Stimulated activated CD8-positive, alpha-beta memory T cell treated with anti-CD3 and anti-CD28 coated beads, Interleukin-4, amount 100 ng/mL, for 4 hours (primary cell): ENCODE results near the gene SACM1L.

Experiments
- DNase-seq, 2 donors: peaks; one replicate each; pipeline ENCODE4 v3.0.0-alpha.2; 2020; ENCODE audit warnings: low read depth in 2 of 2, low spot score in 1 of 2

SACM1L gene

GRCh38 chr3:45765958-45766357 is 76.8 kb downstream of the SACM1L start:
- no peak for DNase-seq

GRCh38 chr3:45771166-45771775 is 82.1 kb downstream of the SACM1L start:
- no peak for DNase-seq

GRCh38 chr3:45771831-45772230 is 82.6 kb downstream of the SACM1L start:
- no peak for DNase-seq

GRCh38 chr3:45772341-45773035 is 83.3 kb downstream of the SACM1L start:
- no peak for DNase-seq

GRCh38 chr3:45773072-45773471 is 83.9 kb downstream of the SACM1L start:
- DNase-seq = no peak

- no peak for DNase-seq
These were observed 84.7 kb downstream of the SACM1L start for GRCh38 chr3:45773714-45774449.

- no peak for DNase-seq
These were observed 85.7 kb downstream of the SACM1L start for GRCh38 chr3:45774581-45775521.

- no peak for DNase-seq
These were observed 86.5 kb downstream of the SACM1L start for GRCh38 chr3:45775571-45776300.

GRCh38 chr3:45776301-45776595 is 87.1 kb downstream of the SACM1L start:
- DNase-seq = no peak

GRCh38 chr3:45776611-45777010 is 87.4 kb downstream of the SACM1L start:
- no peak for DNase-seq

GRCh38 chr3:45777111-45777745 is 88.0 kb downstream of the SACM1L start:
- no peak for DNase-seq

GRCh38 chr3:45777746-45778386 is 88.7 kb downstream of the SACM1L start:
- DNase-seq = no peak

- DNase-seq = no peak
These were observed 89.6 kb downstream of the SACM1L start for GRCh38 chr3:45778761-45779201.

- no peak for DNase-seq
These were observed 90.8 kb downstream of the SACM1L start for GRCh38 chr3:45779746-45780735.

GRCh38 chr3:45781271-45781670 is 92.1 kb downstream of the SACM1L start:
- no peak for DNase-seq

GRCh38 chr3:45781841-45782240 is 92.6 kb downstream of the SACM1L start:
- no peak for DNase-seq

GRCh38 chr3:45782381-45782780 is 93.2 kb downstream of the SACM1L start:
- DNase-seq = no peak

- no peak for DNase-seq
These were observed 94.5 kb downstream of the SACM1L start for GRCh38 chr3:45783667-45784066.
